HG03064 (cell line): ENCODE measurements around the gene TENM3.
"Not testable (repeated sequence)": the region's sequence is repeated elsewhere in the genome, so short reads cannot be mapped to it uniquely, and the experiment has no call there.

Source experiments
- ATAC-seq: cut with Tn5 transposase; IDR thresholded peaks from one replicate; pipeline ENCODE4 v1.9.1; 2021; ENCODE audit warnings: low read depth; ENCODE audit not compliant: unreplicated experiment

TENM3 gene

GRCh38 chr4:182225257-182225852, 17.8 kb upstream of the TENM3 start:
- ATAC-seq: no peak

GRCh38 chr4:182227611-182228010, 15.6 kb upstream of the TENM3 start:
- ATAC-seq: no peak

- ATAC-seq: no peak
These were observed 14.1 kb upstream of the TENM3 start for GRCh38 chr4:182228991-182229577.

- ATAC-seq: no peak
These were observed 12.9 kb upstream of the TENM3 start for GRCh38 chr4:182230256-182230655.

- no peak for ATAC-seq
These were observed 12.1 kb upstream of the TENM3 start for GRCh38 chr4:182231080-182231479.

GRCh38 chr4:182231496-182231895, 11.7 kb upstream of the TENM3 start:
- no peak for ATAC-seq

GRCh38 chr4:182233310-182234090, 9.7 kb upstream of the TENM3 start:
- ATAC-seq: no peak

- no peak for ATAC-seq
These were observed 8.0 kb upstream of the TENM3 start for GRCh38 chr4:182235021-182235795.

GRCh38 chr4:182236186-182236585, 7.0 kb upstream of the TENM3 start:
- no peak for ATAC-seq

- ATAC-seq: not testable (repeated sequence)
These were observed 6.2 kb upstream of the TENM3 start for GRCh38 chr4:182237010-182237409.

- no peak for ATAC-seq
These were observed 4.8 kb upstream of the TENM3 start for GRCh38 chr4:182238355-182238931.

GRCh38 chr4:182240161-182241130, 2.8 kb upstream of the TENM3 start:
- ATAC-seq: no peak

GRCh38 chr4:182242260-182242659, 942 bp upstream of the TENM3 start:
- ATAC-seq: not testable (repeated sequence)

GRCh38 chr4:182242787-182243186, 415 bp upstream of the TENM3 start:
- ATAC-seq: no peak

GRCh38 chr4:182245041-182245440, 1.8 kb downstream of the TENM3 start:
- ATAC-seq: no peak

- ATAC-seq: no peak
These were observed 2.5 kb downstream of the TENM3 start for GRCh38 chr4:182245541-182246215.

- no peak for ATAC-seq
These were observed 3.4 kb downstream of the TENM3 start for GRCh38 chr4:182246401-182247205.

- no peak for ATAC-seq
These were observed 5.1 kb downstream of the TENM3 start for GRCh38 chr4:182248295-182248694.
